ENCODE results near the gene ZNF180. TPM values are rescaled to one million over a fixed set of nuclear protein-coding genes. Genes with fewer than 3 reads are reported as not detected.

The ZNF180 gene
- total RNA-seq, 1 donor = 9.4 TPM

- Histone ChIP-seq H3K36me3 (ENCODE audit: insufficient read depth, low read length) (no peaks in the 10 kb centered on the region), H3K4me3 (ENCODE audit: insufficient read depth, low read length) (no peak overlapping the region), H3K27me3 (ENCODE audit: insufficient read depth, low read length) (no peaks in the 10 kb centered on the region), H3K27ac (ENCODE audit: low read depth, low read length) (no peak overlapping the region), H3K4me2 (ENCODE audit: insufficient read depth, low read length) (no peak overlapping the region), H3K4me1 (ENCODE audit: insufficient read depth, low read length) (no peaks in the 10 kb centered on the region), H4K20me1 (ENCODE audit: insufficient read depth, low read length) (no peaks in the 10 kb centered on the region), H3K79me2 (ENCODE audit: insufficient read depth, low read length) (no peaks in the 10 kb centered on the region), H3K9me3 (ENCODE audit: low read depth, low read length) (peaks cover 2% of the 10 kb centered on the region), H2AFZ (ENCODE audit: low read length) (no peak overlapping the region)
- TF ChIP-seq, protein P1, sequence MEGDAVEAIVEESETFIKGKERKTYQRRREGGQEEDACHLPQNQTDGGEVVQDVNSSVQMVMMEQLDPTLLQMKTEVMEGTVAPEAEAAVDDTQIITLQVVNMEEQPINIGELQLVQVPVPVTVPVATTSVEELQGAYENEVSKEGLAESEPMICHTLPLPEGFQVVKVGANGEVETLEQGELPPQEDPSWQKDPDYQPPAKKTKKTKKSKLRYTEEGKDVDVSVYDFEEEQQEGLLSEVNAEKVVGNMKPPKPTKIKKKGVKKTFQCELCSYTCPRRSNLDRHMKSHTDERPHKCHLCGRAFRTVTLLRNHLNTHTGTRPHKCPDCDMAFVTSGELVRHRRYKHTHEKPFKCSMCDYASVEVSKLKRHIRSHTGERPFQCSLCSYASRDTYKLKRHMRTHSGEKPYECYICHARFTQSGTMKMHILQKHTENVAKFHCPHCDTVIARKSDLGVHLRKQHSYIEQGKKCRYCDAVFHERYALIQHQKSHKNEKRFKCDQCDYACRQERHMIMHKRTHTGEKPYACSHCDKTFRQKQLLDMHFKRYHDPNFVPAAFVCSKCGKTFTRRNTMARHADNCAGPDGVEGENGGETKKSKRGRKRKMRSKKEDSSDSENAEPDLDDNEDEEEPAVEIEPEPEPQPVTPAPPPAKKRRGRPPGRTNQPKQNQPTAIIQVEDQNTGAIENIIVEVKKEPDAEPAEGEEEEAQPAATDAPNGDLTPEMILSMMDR (IDR thresholded peaks at IDR 0.05; ENCODE audit: extremely low read depth, low read depth, low read length) = no peak
- peak; percentile 56 for DNase-seq (ENCODE audit: insufficient read length, low spot score, missing footprints)
Measured at GRCh38 chr19:44455100-44455499, 45.2 kb downstream of the ZNF180 start.

DNA sequence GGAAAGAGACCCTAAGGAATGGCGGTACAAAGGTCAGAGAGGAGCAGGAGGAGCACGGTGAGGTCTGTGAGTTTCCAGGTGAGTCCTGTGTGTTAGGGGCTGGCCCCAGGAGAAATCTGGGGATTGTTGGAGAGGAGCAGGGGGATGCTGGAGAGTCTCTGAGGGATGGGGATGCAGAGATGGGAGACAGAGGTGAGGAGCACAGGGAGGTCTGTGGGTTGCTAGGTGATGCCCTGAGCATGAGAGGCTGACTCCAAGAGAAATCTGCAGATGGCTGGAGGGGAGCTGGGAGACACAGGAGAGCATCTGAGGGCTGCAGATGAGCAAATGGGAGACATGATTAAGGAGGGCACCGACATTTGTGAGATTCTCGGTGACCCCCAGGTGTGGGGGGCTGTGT lies 48.0 kb downstream of the ZNF180 start:
- H3K36me3 ChIP-seq (ENCODE audit: insufficient read depth, low read length) = no peaks in the 10 kb centered on the region
- H3K27me3 ChIP-seq (ENCODE audit: insufficient read depth, low read length) = no peaks in the 10 kb centered on the region
- H4K20me1 ChIP-seq (ENCODE audit: insufficient read depth, low read length) = no peaks in the 10 kb centered on the region
- no peaks in the 10 kb centered on the region for H3K9me3 ChIP-seq (ENCODE audit: low read depth, low read length)
- no peak overlapping the region for H3K4me2 ChIP-seq (ENCODE audit: insufficient read depth, low read length)
- TF ChIP-seq, protein P1 (IDR thresholded peaks at IDR 0.05; ENCODE audit: extremely low read depth, low read depth, low read length) = no peak
- DNase-seq (ENCODE audit: insufficient read length, low spot score, missing footprints) = peak; percentile 52
- peaks cover 6% of the 10 kb centered on the region for H3K79me2 ChIP-seq (ENCODE audit: insufficient read depth, low read length)
- no peak overlapping the region for H3K27ac ChIP-seq (ENCODE audit: low read depth, low read length)
- no peak overlapping the region for H2AFZ ChIP-seq (ENCODE audit: low read length)
- no peak overlapping the region for H3K4me3 ChIP-seq (ENCODE audit: insufficient read depth, low read length)
- H3K4me1 ChIP-seq (ENCODE audit: insufficient read depth, low read length) = peaks cover 5% of the 10 kb centered on the region

GRCh38 chr19:44451687-44452086 lies 48.6 kb downstream of the ZNF180 start:
- DNase-seq (ENCODE audit: insufficient read length, low spot score, missing footprints) = no peak
- Histone ChIP-seq H3K79me2 (ENCODE audit: insufficient read depth, low read length) (peaks cover 10% of the 10 kb centered on the region), H3K4me2 (ENCODE audit: insufficient read depth, low read length) (no peak overlapping the region), H3K27me3 (ENCODE audit: insufficient read depth, low read length) (no peaks in the 10 kb centered on the region), H3K36me3 (ENCODE audit: insufficient read depth, low read length) (peaks cover 3% of the 10 kb centered on the region), H2AFZ (ENCODE audit: low read length) (no peak overlapping the region), H3K4me3 (ENCODE audit: insufficient read depth, low read length) (no peak overlapping the region), H3K4me1 (ENCODE audit: insufficient read depth, low read length) (peaks cover 8% of the 10 kb centered on the region), H3K27ac (ENCODE audit: low read depth, low read length) (no peak overlapping the region), H4K20me1 (ENCODE audit: insufficient read depth, low read length) (no peaks in the 10 kb centered on the region), H3K9me3 (ENCODE audit: low read depth, low read length) (no peaks in the 10 kb centered on the region)
- TF ChIP-seq, protein P1 (IDR thresholded peaks at IDR 0.05; ENCODE audit: extremely low read depth, low read depth, low read length) = no peak

- DNase-seq (ENCODE audit: insufficient read length, low spot score, missing footprints) = peak; percentile 97
- H3K27me3 ChIP-seq (ENCODE audit: insufficient read depth, low read length) = no peaks in the 10 kb centered on the region
- H3K4me1 ChIP-seq (ENCODE audit: insufficient read depth, low read length) = peaks cover 8% of the 10 kb centered on the region
- H3K36me3 ChIP-seq (ENCODE audit: insufficient read depth, low read length) = peaks cover 17% of the 10 kb centered on the region
- H4K20me1 ChIP-seq (ENCODE audit: insufficient read depth, low read length) = no peaks in the 10 kb centered on the region
- H3K79me2 ChIP-seq (ENCODE audit: insufficient read depth, low read length) = peaks cover 10% of the 10 kb centered on the region
- peak within 1 kb of the TSS; percentile 86 for H3K27ac ChIP-seq (ENCODE audit: low read depth, low read length)
- H2AFZ ChIP-seq (ENCODE audit: low read length) = peak within 1 kb of the TSS; percentile 99
- TF ChIP-seq, protein P1 (IDR thresholded peaks at IDR 0.05; ENCODE audit: extremely low read depth, low read depth, low read length) = no peak
- H3K4me2 ChIP-seq (ENCODE audit: insufficient read depth, low read length) = peak within 1 kb of the TSS; percentile 96
- H3K9me3 ChIP-seq (ENCODE audit: low read depth, low read length) = no peaks in the 10 kb centered on the region
- peak within 1 kb of the TSS; percentile 98 for H3K4me3 ChIP-seq (ENCODE audit: insufficient read depth, low read length)
Measured at GRCh38 chr19:44447916-44448674, 52.2 kb downstream of the ZNF180 start, which contains the start of gene ZNF229. ZNF229 (minus strand) TSS chr19:44448472; CDS start chr19:44442847, 5,625 bp downstream.
